Activated CD8-positive, alpha-beta memory T cell treated with anti-CD3 and anti-CD28 coated beads, Interleukin-2, amount 50 U/mL, for 48 hours (primary cell): ENCODE measurements around the gene ZFYVE1.
"Not testable (repeated sequence)": the region's sequence is repeated elsewhere in the genome, so short reads cannot be mapped to it uniquely, and the experiment has no call there.

Experiments used
- DNase-seq: peaks from one replicate; pipeline ENCODE4 v3.0.0-alpha.2; 2020

Gene ZFYVE1

GRCh38 chr14:73026845-73027542 lies at the start of gene ZFYVE1:
Gene ZFYVE1, minus strand, starts transcription at chr14:73027106. Its CDS starts 2,598 bp downstream, at chr14:73024508.
- peak; percentile 93 for DNase-seq

- no peak for DNase-seq
Observed at GRCh38 chr14:73069585-73069984, 42.7 kb upstream of the ZFYVE1 start.

GRCh38 chr14:73058922-73059673 lies 32.2 kb upstream of the ZFYVE1 start:
- DNase-seq, result no peak

GRCh38 chr14:73058224-73058921 lies 31.5 kb upstream of the ZFYVE1 start, which contains the start of gene RBM25:
Gene RBM25, plus strand, starts transcription at chr14:73058534. Its CDS starts 13,108 bp downstream, at chr14:73071642.
- DNase-seq, result peak; percentile 95

GRCh38 chr14:73057944-73058223 lies 31.0 kb upstream of the ZFYVE1 start:
- DNase-seq, result no peak

GRCh38 chr14:73055251-73055650 lies 28.3 kb upstream of the ZFYVE1 start:
- no peak for DNase-seq

GRCh38 chr14:73049428-73049827 lies 22.5 kb upstream of the ZFYVE1 start:
- no peak for DNase-seq

GRCh38 chr14:73047808-73048207 lies 20.9 kb upstream of the ZFYVE1 start:
- no peak for DNase-seq

GRCh38 chr14:73036706-73037450 lies 10.0 kb upstream of the ZFYVE1 start:
- not testable (repeated sequence) for DNase-seq

GRCh38 chr14:73027984-73028383 lies 1.1 kb upstream of the ZFYVE1 start:
- DNase-seq, result no peak

- DNase-seq, result no peak
Observed at GRCh38 chr14:73027546-73027945, 640 bp upstream of the ZFYVE1 start.

GRCh38 chr14:73026243-73026844 lies 562 bp downstream of the ZFYVE1 start:
- no peak for DNase-seq

GRCh38 chr14:73025544-73025943 lies 1.4 kb downstream of the ZFYVE1 start:
- no peak for DNase-seq

- DNase-seq, result no peak
Observed at GRCh38 chr14:73022051-73022450, 4.9 kb downstream of the ZFYVE1 start.

GRCh38 chr14:73016011-73016410 lies 10.9 kb downstream of the ZFYVE1 start:
- DNase-seq, result not testable (repeated sequence)

GRCh38 chr14:73015552-73015951 lies 11.4 kb downstream of the ZFYVE1 start:
- not testable (repeated sequence) for DNase-seq

- no peak for DNase-seq
Observed at GRCh38 chr14:73014105-73014504, 12.8 kb downstream of the ZFYVE1 start.

GRCh38 chr14:73011189-73011588 lies 15.7 kb downstream of the ZFYVE1 start:
- DNase-seq, result not testable (repeated sequence)

GRCh38 chr14:73008501-73008900 lies 18.4 kb downstream of the ZFYVE1 start:
- DNase-seq, result no peak

- no peak for DNase-seq
Observed at GRCh38 chr14:73007835-73008234, 19.1 kb downstream of the ZFYVE1 start.

GRCh38 chr14:73004641-73005040 lies 22.3 kb downstream of the ZFYVE1 start:
- DNase-seq, result not testable (repeated sequence)

- DNase-seq, result no peak
Observed at GRCh38 chr14:73003681-73004080, 23.2 kb downstream of the ZFYVE1 start.

- DNase-seq, result no peak
Observed at GRCh38 chr14:73000073-73000472, 26.8 kb downstream of the ZFYVE1 start.
